ENCODE measurements around the gene TUBGCP3. TPM values are rescaled to one million over a fixed set of nuclear protein-coding genes. Genes with fewer than 3 reads are reported as not detected.

TUBGCP3 gene
- total and polyA plus RNA-seq, 2 experiments from 2014 or later: 12.8 to 40.2 TPM

- no peak for TF ChIP-seq STAT1 (IDR thresholded peaks at IDR 0.05; ENCODE audit: unreplicated experiment)
- no peak for TF ChIP-seq ZNF462 (CRISPR knock-in tag; IDR thresholded peaks at IDR 0.05)
Observed at GRCh38 chr13:112443995-112444311, 144.0 kb downstream of the TUBGCP3 start (continued).

- H3K4me3 Mint-ChIP-seq: no peak overlapping the region
- peaks cover 15% of the 10 kb centered on the region for H3K27me3 Mint-ChIP-seq (ENCODE audit: insufficient read depth, low read depth, poor library complexity)
- H3K9me3 Mint-ChIP-seq: peaks cover 11% of the 10 kb centered on the region
Observed at GRCh38 chr13:112443191-112443994, 144.6 kb downstream of the TUBGCP3 start.

More at GRCh38 chr13:112443191-112443994, 144.6 kb downstream of the TUBGCP3 start:
- peak; percentile 83 for ATAC-seq
- H3K9me2 ChIP-seq (ENCODE audit: insufficient read depth): no peaks in the 10 kb centered on the region
- peak; percentile 69 for DNase-seq (ENCODE audit: low spot score)
- peak; percentile 34 to 80; a peak in 3 of 4 replicates for TF ChIP-seq CTCF (conservative IDR thresholded peaks at IDR 0.05; ENCODE audit: low read depth in 2 of 2)
- TF ChIP-seq JUNB (IDR thresholded peaks at IDR 0.05; ENCODE audit: unreplicated experiment): no peak
- no peak overlapping the region for H3K4me3 ChIP-seq
- no peaks in the 10 kb centered on the region for H3K4me1 ChIP-seq (ENCODE audit: insufficient read depth)
- H3K79me2 ChIP-seq (replicated peaks; ENCODE audit: insufficient read depth): no peaks in the 10 kb centered on the region
- no peaks in the 10 kb centered on the region for H3K36me3 ChIP-seq (ENCODE audit: insufficient read depth)
- peaks cover 3% of the 10 kb centered on the region; the same call in 1 of the 3 replicates for H3K36me3 Mint-ChIP-seq (ENCODE audit: low read depth)
- no peaks in the 10 kb centered on the region for H3K27me3 ChIP-seq (ENCODE audit: insufficient read depth)
- no peak overlapping the region for H3K27ac Mint-ChIP-seq
- H4K20me1 ChIP-seq (replicated peaks; ENCODE audit: insufficient read depth): no peaks in the 10 kb centered on the region
- no peaks in the 10 kb centered on the region for H3F3A ChIP-seq (replicated peaks; ENCODE audit: low read depth)
- H3K4me2 ChIP-seq: 0 out of 2 replicates have a peak overlapping the region, but pooled peaks have one; percentile 43
- peaks cover 8% of the 10 kb centered on the region; the same call in 2 of the 3 replicates for H3K4me1 Mint-ChIP-seq
- no peak overlapping the region; the same call in 1 of the 2 replicates for H2AFZ ChIP-seq
- no peak overlapping the region for H3K27ac ChIP-seq (ENCODE audit: low read depth)
